ENCODE data around the gene AP3D1.

The AP3D1 gene

GRCh38 chr19:2111886-2112285, 39.5 kb downstream of the AP3D1 start:
- H3K4me3 ChIP-seq (ENCODE audit: severe bottlenecking) = no peak overlapping the region
- no peak for TF ChIP-seq CTCF (IDR thresholded peaks at IDR 0.05; ENCODE audit: poor library complexity, severe bottlenecking)
- no peak overlapping the region for H3K27ac ChIP-seq (ENCODE audit: poor library complexity, severe bottlenecking)
- peaks cover 86% of the 10 kb centered on the region for H3K36me3 ChIP-seq (ENCODE audit: low read depth)
- ATAC-seq (ENCODE audit: low read depth) (no peak), DNase-seq (ENCODE audit: low spot score) (no peak)
- H3K27me3 ChIP-seq (ENCODE audit: insufficient read depth, poor library complexity, severe bottlenecking) = no peaks in the 10 kb centered on the region
- H3K4me1 ChIP-seq (ENCODE audit: insufficient read depth, poor library complexity, severe bottlenecking) = no peaks in the 10 kb centered on the region
- H3K9me3 ChIP-seq (ENCODE audit: severe bottlenecking) = no peaks in the 10 kb centered on the region

- peaks cover 86% of the 10 kb centered on the region for H3K36me3 ChIP-seq (ENCODE audit: low read depth)
- H3K27me3 ChIP-seq (ENCODE audit: insufficient read depth, poor library complexity, severe bottlenecking) = no peaks in the 10 kb centered on the region
- TF ChIP-seq CTCF (IDR thresholded peaks at IDR 0.05; ENCODE audit: poor library complexity, severe bottlenecking) = no peak
- H3K9me3 ChIP-seq (ENCODE audit: severe bottlenecking) = no peaks in the 10 kb centered on the region
- DNase-seq (ENCODE audit: low spot score) = no peak
- H3K4me1 ChIP-seq (ENCODE audit: insufficient read depth, poor library complexity, severe bottlenecking) = no peaks in the 10 kb centered on the region
- H3K27ac ChIP-seq (ENCODE audit: poor library complexity, severe bottlenecking) = no peak overlapping the region
- no peak for ATAC-seq (ENCODE audit: low read depth)
- no peak overlapping the region for H3K4me3 ChIP-seq (ENCODE audit: severe bottlenecking)
Observed at GRCh38 chr19:2111425-2111824, 39.9 kb downstream of the AP3D1 start.

- no peak for ATAC-seq (ENCODE audit: low read depth)
Observed at GRCh38 chr19:2110822-2111221, 40.5 kb downstream of the AP3D1 start.

GRCh38 chr19:2109046-2109864, 42.1 kb downstream of the AP3D1 start:
- ATAC-seq (ENCODE audit: low read depth) (no peak), DNase-seq (ENCODE audit: low spot score) (no peak)
- no peak overlapping the region for H3K4me3 ChIP-seq (ENCODE audit: severe bottlenecking)
- H3K27me3 ChIP-seq (ENCODE audit: insufficient read depth, poor library complexity, severe bottlenecking) = no peaks in the 10 kb centered on the region
- no peaks in the 10 kb centered on the region for H3K4me1 ChIP-seq (ENCODE audit: insufficient read depth, poor library complexity, severe bottlenecking)
- H3K9me3 ChIP-seq (ENCODE audit: severe bottlenecking) = no peaks in the 10 kb centered on the region
- no peak for TF ChIP-seq CTCF (IDR thresholded peaks at IDR 0.05; ENCODE audit: poor library complexity, severe bottlenecking)
- no peak overlapping the region for H3K27ac ChIP-seq (ENCODE audit: poor library complexity, severe bottlenecking)
- H3K36me3 ChIP-seq (ENCODE audit: low read depth) = peaks cover 85% of the 10 kb centered on the region

More at GRCh38 chr19:2110822-2111221, 40.5 kb downstream of the AP3D1 start:
- H3K27me3 ChIP-seq (ENCODE audit: insufficient read depth, poor library complexity, severe bottlenecking) = no peaks in the 10 kb centered on the region
- no peak for DNase-seq (ENCODE audit: low spot score)
- H3K27ac ChIP-seq (ENCODE audit: poor library complexity, severe bottlenecking) = no peak overlapping the region
- H3K36me3 ChIP-seq (ENCODE audit: low read depth) = peaks cover 88% of the 10 kb centered on the region
- H3K4me3 ChIP-seq (ENCODE audit: severe bottlenecking) = no peak overlapping the region
- no peaks in the 10 kb centered on the region for H3K4me1 ChIP-seq (ENCODE audit: insufficient read depth, poor library complexity, severe bottlenecking)
- no peaks in the 10 kb centered on the region for H3K9me3 ChIP-seq (ENCODE audit: severe bottlenecking)
- no peak for TF ChIP-seq CTCF (IDR thresholded peaks at IDR 0.05; ENCODE audit: poor library complexity, severe bottlenecking)
